Rectal smooth muscle tissue (tissue), 1 donor: ENCODE measurements around the gene RAB22A.

ENCODE experiments used
- H3K27ac ChIP-seq: one replicate; pipeline ENCODE4 v1.7.0; 2013; ENCODE audit warnings: low read depth, low read length, inconsistent platforms
- H3K27me3 ChIP-seq: one replicate; pipeline ENCODE4 v1.7.0; 2013; ENCODE audit warnings: low read length; ENCODE audit not compliant: control insufficient read depth, insufficient read depth
- H3K36me3 ChIP-seq: one replicate; pipeline ENCODE4 v1.7.0; 2013; ENCODE audit warnings: low read length; ENCODE audit not compliant: control insufficient read depth, insufficient read depth
- H3K4me1 ChIP-seq: one replicate; pipeline ENCODE4 v1.7.0; 2013; ENCODE audit warnings: low read length; ENCODE audit not compliant: control insufficient read depth, insufficient read depth
- H3K4me3 ChIP-seq: one replicate; pipeline ENCODE4 v1.7.0; 2013; ENCODE audit warnings: low read length
- H3K9ac ChIP-seq: one replicate; pipeline ENCODE4 v1.7.0; 2013; ENCODE audit warnings: low read length

Gene RAB22A

DNA sequence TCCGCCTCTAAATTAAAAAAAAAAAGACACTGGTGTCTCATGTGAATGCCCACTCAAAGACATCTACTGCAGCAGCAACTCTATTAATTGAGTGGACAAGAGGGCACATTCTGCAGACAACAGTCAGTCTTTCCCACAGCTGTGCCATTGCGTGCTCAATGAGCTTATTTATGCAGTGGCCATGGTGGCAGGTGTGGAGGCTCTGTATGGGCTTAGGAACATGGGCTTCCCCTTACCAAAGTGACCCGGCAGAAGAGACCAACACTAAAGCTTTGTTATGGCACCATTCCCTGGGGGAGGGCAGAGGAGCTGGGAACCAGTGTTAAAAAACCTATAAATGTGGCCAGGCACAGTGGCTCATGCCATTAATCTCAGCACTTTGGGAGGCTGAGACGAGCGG is 75.3 kb downstream of the RAB22A start:
- Histone ChIP-seq H3K27ac (no peak overlapping the region), H3K36me3 (no peaks in the 10 kb centered on the region)

DNA sequence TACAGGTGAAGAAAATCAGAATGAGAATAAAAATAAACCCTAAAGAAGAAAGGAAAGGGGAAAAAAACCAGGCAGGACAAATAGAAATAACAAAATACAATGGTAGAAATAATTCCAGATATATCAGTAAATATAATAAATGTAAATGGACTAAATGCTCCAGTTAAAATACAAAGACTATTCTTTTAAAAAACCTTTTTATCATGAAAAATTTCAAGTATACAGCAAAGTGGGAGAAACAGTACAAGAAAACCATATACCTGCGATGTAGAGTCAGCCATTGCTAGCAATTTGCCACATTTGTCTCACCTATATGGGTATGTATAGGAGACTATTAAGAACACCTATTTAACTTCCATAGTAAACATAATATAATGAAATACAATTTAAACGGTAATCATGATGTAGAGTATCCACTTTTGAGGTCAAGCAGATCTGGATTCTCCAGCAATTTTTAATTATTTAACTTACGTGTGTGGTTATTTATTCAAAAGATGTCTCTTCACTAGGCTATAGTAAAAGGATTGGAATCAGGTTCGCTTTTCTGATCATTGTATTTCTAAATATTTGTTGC is 78.6 kb downstream of the RAB22A start:
- Histone ChIP-seq H3K9ac (no peak overlapping the region), H3K27ac (no peak overlapping the region), H3K4me1 (peaks cover 8% of the 10 kb centered on the region), H3K4me3 (peak overlapping the region; percentile 53), H3K27me3 (no peaks in the 10 kb centered on the region), H3K36me3 (no peaks in the 10 kb centered on the region)

More for the DNA sequence above, 75.3 kb downstream of the RAB22A start:
- no peak overlapping the region for H3K4me3 ChIP-seq
- H3K4me1 ChIP-seq = peaks cover 1% of the 10 kb centered on the region
- no peak overlapping the region for H3K9ac ChIP-seq
- no peaks in the 10 kb centered on the region for H3K27me3 ChIP-seq

DNA sequence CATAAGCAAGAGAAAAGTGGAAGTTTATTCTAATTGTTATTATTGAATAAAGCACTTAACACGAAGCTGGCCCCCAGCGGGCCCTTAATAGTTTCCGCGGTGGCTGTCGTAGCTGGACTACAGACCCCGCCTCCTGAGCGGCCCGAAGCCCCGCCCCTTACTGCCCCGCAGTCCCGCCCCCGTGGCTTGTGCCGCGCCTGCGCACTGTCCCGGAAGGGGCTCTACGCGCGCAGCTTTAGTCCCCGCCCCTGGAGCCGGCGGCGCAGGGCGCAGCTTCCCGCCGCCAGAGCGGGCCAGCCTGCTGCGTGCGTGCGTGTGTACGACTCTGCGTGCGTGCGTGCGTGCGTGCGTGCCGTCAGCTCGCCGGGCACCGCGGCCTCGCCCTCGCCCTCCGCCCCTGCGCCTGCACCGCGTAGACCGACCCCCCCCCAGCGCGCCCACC is 79.4 kb downstream of the RAB22A start, which contains the start of gene VAPB:
Gene VAPB (plus strand): TSS at position 348 of the 442 bp plus-strand sequence. CDS start 231 bp downstream, outside the sequence.
- Histone ChIP-seq H3K4me3 (peak within 1 kb of the TSS; percentile 85), H3K27me3 (no peaks in the 10 kb centered on the region), H3K27ac (peak within 1 kb of the TSS; percentile 90), H3K9ac (peak within 1 kb of the TSS; percentile 82), H3K4me1 (peaks cover 8% of the 10 kb centered on the region), H3K36me3 (no peaks in the 10 kb centered on the region)

DNA sequence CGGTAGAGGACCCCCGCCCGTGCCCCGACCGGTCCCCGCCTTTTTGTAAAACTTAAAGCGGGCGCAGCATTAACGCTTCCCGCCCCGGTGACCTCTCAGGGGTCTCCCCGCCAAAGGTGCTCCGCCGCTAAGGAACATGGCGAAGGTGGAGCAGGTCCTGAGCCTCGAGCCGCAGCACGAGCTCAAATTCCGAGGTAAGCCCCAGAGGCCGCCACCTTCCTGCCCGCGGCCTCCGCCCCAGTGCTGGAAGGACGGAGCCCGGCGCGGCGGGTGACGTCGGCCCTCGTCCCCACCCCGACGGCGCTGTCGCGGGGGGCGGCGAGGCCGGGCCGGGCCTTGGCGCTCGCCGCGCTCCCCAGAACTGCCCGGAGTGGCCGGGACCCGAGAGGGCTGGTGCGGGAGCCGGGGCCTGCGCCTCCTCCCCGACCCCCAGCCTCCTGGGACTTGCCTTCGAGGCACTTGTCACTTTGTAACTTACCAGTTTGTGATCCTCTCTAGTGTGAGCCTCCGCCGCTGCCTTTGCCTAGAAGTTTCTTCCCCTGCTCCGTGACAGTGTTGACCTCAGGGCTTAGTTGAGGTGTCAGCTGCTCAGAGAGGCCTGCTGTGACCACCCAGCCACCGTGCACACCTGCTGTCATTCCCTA is 79.9 kb downstream of the RAB22A start:
- Histone ChIP-seq H3K36me3 (no peaks in the 10 kb centered on the region), H3K9ac (peak overlapping the region; percentile 82), H3K4me1 (peaks cover 8% of the 10 kb centered on the region), H3K27me3 (no peaks in the 10 kb centered on the region), H3K4me3 (peak overlapping the region; percentile 85), H3K27ac (peak overlapping the region; percentile 90)

DNA sequence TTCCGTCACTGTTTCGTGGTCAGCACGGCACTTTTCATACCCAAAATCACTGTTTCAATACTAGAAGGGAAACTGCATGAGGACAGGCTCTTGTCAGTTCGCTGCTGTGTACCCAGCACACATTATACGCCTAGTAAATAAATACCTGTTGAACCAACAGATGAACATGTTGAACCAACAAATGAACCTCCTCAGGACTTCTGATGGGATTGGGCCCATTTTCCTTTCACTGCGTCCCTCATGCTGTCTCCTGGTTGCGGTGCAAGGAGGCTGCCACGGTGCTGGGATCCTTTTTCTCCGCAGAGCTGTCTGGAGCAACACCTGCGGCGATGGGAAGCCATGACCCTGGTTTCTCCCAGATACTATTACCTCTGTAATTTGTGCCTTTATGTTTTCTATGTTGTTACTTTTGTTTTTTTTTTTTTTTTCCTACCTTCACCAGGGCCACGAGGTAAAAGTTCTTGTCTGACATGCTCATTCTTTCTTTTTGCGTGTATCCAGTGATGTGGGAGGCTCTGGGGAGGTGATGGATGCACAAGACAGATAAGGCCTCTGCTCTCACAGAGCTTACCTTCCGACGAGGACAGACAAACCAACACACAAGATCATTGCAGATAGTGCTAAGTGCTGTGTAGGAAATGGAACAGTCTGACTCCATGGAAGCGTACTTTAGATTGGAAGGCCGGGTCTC is 80.6 kb downstream of the RAB22A start:
- Histone ChIP-seq H3K4me3 (peak overlapping the region; percentile 85), H3K36me3 (no peaks in the 10 kb centered on the region), H3K27ac (peak overlapping the region; percentile 90), H3K27me3 (no peaks in the 10 kb centered on the region), H3K4me1 (peaks cover 8% of the 10 kb centered on the region), H3K9ac (peak overlapping the region; percentile 82)

DNA sequence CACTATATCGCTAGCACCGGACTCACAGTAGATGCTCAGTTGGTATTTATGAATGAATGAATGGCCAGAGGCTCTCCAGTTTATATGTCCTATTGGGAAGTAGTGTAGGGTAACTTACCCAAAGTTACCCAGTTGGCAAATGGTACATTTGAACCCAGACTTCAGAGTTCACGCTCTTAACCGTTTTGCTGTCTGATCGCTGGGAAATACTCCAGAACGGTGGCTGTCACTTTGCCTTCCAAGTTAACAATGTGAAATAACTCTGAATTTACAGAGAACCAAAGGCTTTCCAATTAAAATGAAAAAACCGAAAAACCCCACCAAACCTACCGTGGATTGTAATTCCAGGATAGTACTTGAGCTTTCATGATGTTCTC is 81.1 kb downstream of the RAB22A start:
- Histone ChIP-seq H3K9ac (no peak overlapping the region), H3K27ac (no peak overlapping the region), H3K4me1 (peaks cover 8% of the 10 kb centered on the region), H3K4me3 (peak overlapping the region; percentile 85), H3K27me3 (no peaks in the 10 kb centered on the region), H3K36me3 (no peaks in the 10 kb centered on the region)

DNA sequence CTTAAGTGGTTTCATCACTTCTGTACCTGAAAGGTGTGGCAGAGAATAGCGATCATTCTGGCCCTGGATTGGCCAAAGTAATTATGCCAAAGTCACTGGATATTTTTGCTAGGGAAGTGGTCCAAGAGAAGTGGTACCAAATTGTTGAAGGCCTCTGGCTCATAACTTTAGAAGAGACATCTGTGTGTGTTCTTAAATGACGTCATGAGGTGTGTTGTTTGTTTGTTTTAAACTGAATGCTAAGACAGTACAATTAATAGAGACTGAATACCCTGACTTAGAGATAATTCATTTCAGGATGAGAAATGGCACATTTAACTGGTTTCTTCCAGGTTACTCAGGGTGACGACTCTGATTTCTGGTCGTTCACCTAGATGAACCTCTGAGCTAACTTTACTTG is 82.8 kb downstream of the RAB22A start:
- H3K4me3 ChIP-seq = no peak overlapping the region
- H3K9ac ChIP-seq = no peak overlapping the region
- H3K27ac ChIP-seq = no peak overlapping the region
- H3K27me3 ChIP-seq = no peaks in the 10 kb centered on the region
- peaks cover 10% of the 10 kb centered on the region for H3K4me1 ChIP-seq
- no peaks in the 10 kb centered on the region for H3K36me3 ChIP-seq

DNA sequence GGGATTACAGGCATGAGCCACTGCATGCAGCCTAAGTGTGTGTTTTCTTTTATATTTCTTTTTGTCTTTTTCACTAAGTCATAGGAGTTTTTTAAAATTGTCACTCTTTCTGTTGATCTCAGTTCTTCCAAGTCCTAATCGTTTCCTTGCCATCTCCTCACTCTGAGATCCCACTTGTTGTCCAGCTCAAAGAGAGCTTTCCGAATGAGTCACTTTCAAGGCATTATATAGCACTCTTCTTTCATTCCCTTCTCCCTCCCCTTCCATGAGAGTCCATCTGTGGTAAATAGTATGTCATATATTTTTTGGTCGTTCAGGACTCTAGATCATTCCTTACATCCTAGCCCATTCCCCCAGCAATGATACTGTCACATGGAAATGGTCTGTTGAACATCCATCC is 83.8 kb downstream of the RAB22A start:
- Histone ChIP-seq H3K4me3 (no peak overlapping the region), H3K4me1 (peaks cover 10% of the 10 kb centered on the region), H3K9ac (no peak overlapping the region), H3K27ac (no peak overlapping the region), H3K27me3 (no peaks in the 10 kb centered on the region), H3K36me3 (no peaks in the 10 kb centered on the region)

DNA sequence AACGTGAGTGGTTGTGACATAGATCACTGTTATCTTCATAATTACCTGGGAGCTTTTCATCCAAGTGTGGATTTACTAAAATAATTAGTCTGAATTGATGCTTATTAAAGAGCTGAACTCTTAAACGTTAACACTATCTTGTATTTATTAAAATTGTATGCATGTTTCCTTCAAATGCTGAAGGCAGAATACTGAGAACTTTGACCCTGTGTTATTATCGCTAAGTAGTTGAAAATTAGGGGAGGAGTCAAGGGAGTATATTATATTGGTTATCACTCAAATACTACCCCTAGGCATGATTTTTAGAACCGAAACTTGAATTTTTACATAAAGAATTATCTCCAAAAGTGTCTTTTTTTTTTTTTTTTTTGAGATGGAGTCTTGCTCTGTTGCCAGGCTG is 85.3 kb downstream of the RAB22A start:
- no peak overlapping the region for H3K27ac ChIP-seq
- no peaks in the 10 kb centered on the region for H3K36me3 ChIP-seq
- H3K4me3 ChIP-seq = no peak overlapping the region
- H3K4me1 ChIP-seq = peaks cover 9% of the 10 kb centered on the region
- H3K9ac ChIP-seq = no peak overlapping the region
- H3K27me3 ChIP-seq = no peaks in the 10 kb centered on the region

DNA sequence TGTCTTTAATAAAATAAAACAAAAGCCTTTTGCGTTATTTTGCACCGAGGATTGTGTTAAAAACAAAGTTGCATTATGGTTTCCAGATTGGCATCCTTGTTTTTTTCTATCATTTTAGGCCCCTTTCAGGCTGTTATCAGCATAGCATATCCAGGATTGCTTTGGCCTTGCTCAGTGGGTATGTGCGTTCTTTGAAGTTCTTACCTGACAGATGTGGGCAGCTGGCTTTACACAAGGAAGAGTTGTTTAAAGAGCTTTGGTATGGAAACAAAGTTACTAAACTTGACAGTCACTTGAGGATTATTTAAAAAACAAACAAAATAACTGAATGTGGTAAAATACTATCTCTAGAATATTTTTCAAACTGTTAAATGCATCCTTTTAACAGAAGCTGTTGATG is 86.1 kb downstream of the RAB22A start:
- no peak overlapping the region for H3K27ac ChIP-seq
- peaks cover 2% of the 10 kb centered on the region for H3K4me1 ChIP-seq
- no peak overlapping the region for H3K9ac ChIP-seq
- H3K36me3 ChIP-seq = no peaks in the 10 kb centered on the region
- H3K27me3 ChIP-seq = no peaks in the 10 kb centered on the region
- no peak overlapping the region for H3K4me3 ChIP-seq

DNA sequence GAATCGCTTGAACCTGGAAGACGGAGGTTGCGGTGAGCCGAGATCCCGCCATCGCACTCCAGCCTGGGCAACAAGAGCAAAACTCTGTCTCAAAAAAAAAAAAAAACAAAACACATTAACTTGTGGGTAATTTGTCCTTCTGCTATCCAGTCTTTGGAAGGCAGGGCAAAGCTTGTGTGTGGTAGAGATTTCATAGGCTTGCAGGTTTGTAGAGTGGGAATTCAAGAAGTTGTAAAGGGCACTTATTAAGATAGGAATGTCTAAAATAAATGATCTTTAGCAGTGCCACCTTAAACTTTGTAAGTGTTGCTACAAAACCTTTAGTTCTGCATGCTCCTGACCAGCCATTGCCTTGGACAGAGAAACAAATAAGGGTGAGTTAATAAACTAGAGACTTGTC is 87.9 kb downstream of the RAB22A start:
- H3K36me3 ChIP-seq = no peaks in the 10 kb centered on the region
- H3K4me3 ChIP-seq = no peak overlapping the region
- H3K27me3 ChIP-seq = no peaks in the 10 kb centered on the region
- H3K4me1 ChIP-seq = peaks cover 2% of the 10 kb centered on the region
- H3K9ac ChIP-seq = no peak overlapping the region
- no peak overlapping the region for H3K27ac ChIP-seq

DNA sequence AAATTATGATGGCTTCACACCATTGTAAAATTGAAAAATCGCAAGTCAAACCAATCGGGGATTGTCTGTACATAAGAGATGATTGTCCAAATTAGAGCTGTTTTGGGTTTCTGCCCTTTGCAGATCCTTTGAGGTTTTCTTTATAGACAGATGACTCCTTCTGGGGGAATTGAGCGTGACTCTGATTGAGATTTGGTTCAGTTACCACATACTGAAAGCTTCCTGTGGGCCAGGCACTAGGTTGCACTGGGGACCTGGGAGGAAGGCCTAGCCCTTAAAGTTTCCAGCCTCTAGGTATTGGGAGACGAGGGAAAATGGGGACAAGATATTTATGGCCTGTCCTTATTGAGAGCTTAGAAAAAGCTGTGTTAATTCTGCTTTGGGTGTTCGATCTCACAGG is 88.7 kb downstream of the RAB22A start:
- Histone ChIP-seq H3K9ac (no peak overlapping the region), H3K4me1 (peaks cover 2% of the 10 kb centered on the region), H3K27ac (no peak overlapping the region), H3K27me3 (no peaks in the 10 kb centered on the region), H3K36me3 (no peaks in the 10 kb centered on the region), H3K4me3 (no peak overlapping the region)
